ENCODE measurements around the gene GMPPB.
A peak's percentile ranks its signal among the peaks of the same experiment; 100 is the strongest.

Gene GMPPB

GRCh38 chr3:49724586-49724985 is 835 bp upstream of the GMPPB start:
- H3K9me2 ChIP-seq (replicated peaks; ENCODE audit: insufficient read depth, low read length) = no peaks in the 10 kb centered on the region
- peak overlapping the region; percentile 74 for H3K4me3 ChIP-seq (ENCODE audit: insufficient read depth, low read length, poor library complexity, severe bottlenecking)
- no peaks in the 10 kb centered on the region for H3K9me3 ChIP-seq (ENCODE audit: insufficient read depth, low read length)
- H3K9ac ChIP-seq (ENCODE audit: low read length) = peak overlapping the region; percentile 100
- H3K36me3 ChIP-seq (ENCODE audit: low read length) = no peaks in the 10 kb centered on the region
- H3K79me2 ChIP-seq (ENCODE audit: insufficient read depth, low read length) = 0 out of 2 replicates have a peak, but pooled peaks cover 3% of the 10 kb centered on the region
- peak overlapping the region; percentile 99 for H3K4me2 ChIP-seq (ENCODE audit: low read depth, low read length, poor library complexity, severe bottlenecking)
- peaks cover 18% of the 10 kb centered on the region for H3F3A ChIP-seq (ENCODE audit: insufficient read depth)
- peak overlapping the region; percentile 89 for H2AFZ ChIP-seq (ENCODE audit: low read depth, low read length, severe bottlenecking)
- H3K27ac ChIP-seq (ENCODE audit: low read depth, low read length) = peak overlapping the region; percentile 79
- TF ChIP-seq CTCF (IDR thresholded peaks at IDR 0.05; ENCODE audit: insufficient read depth, low read length, poor library complexity, severe bottlenecking) (no peak), EZH2phosphoT487 (conservative IDR thresholded peaks at IDR 0.05; ENCODE audit: low read length) (no peak)
- H4K20me1 ChIP-seq (ENCODE audit: low read depth, low read length) = no peaks in the 10 kb centered on the region
- no peaks in the 10 kb centered on the region for H3K27me3 ChIP-seq (ENCODE audit: low read length)

- Histone ChIP-seq H3K79me2 (ENCODE audit: insufficient read depth, low read length) (0 out of 2 replicates have a peak, but pooled peaks cover 3% of the 10 kb centered on the region), H3K4me3 (ENCODE audit: insufficient read depth, low read length, poor library complexity, severe bottlenecking) (peak overlapping the region; percentile 96), H3F3A (ENCODE audit: insufficient read depth) (peaks cover 18% of the 10 kb centered on the region), H4K20me1 (ENCODE audit: low read depth, low read length) (no peaks in the 10 kb centered on the region), H3K27me3 (ENCODE audit: low read length) (no peaks in the 10 kb centered on the region), H3K9me3 (ENCODE audit: insufficient read depth, low read length) (no peaks in the 10 kb centered on the region), H3K36me3 (ENCODE audit: low read length) (no peaks in the 10 kb centered on the region), H3K9ac (ENCODE audit: low read length) (peak overlapping the region; percentile 100), H3K27ac (ENCODE audit: low read depth, low read length) (peak overlapping the region; percentile 70), H3K9me2 (replicated peaks; ENCODE audit: insufficient read depth, low read length) (no peaks in the 10 kb centered on the region), H3K4me2 (ENCODE audit: low read depth, low read length, poor library complexity, severe bottlenecking) (peak overlapping the region; percentile 70), H2AFZ (ENCODE audit: low read depth, low read length, severe bottlenecking) (no peak overlapping the region)
- TF ChIP-seq EZH2phosphoT487 (conservative IDR thresholded peaks at IDR 0.05; ENCODE audit: low read length) (no peak), CTCF (IDR thresholded peaks at IDR 0.05; ENCODE audit: insufficient read depth, low read length, poor library complexity, severe bottlenecking) (no peak)
Measured at GRCh38 chr3:49723296-49723627, 489 bp downstream of the GMPPB start.

GRCh38 chr3:49722896-49723295 is 855 bp downstream of the GMPPB start:
- Histone ChIP-seq H2AFZ (ENCODE audit: low read depth, low read length, severe bottlenecking) (no peak overlapping the region), H3F3A (ENCODE audit: insufficient read depth) (peaks cover 18% of the 10 kb centered on the region), H3K9me3 (ENCODE audit: insufficient read depth, low read length) (no peaks in the 10 kb centered on the region), H3K9ac (ENCODE audit: low read length) (peak overlapping the region; percentile 100), H4K20me1 (ENCODE audit: low read depth, low read length) (no peaks in the 10 kb centered on the region), H3K79me2 (ENCODE audit: insufficient read depth, low read length) (0 out of 2 replicates have a peak, but pooled peaks cover 3% of the 10 kb centered on the region), H3K27me3 (ENCODE audit: low read length) (no peaks in the 10 kb centered on the region), H3K27ac (ENCODE audit: low read depth, low read length) (peak overlapping the region; percentile 70), H3K4me2 (ENCODE audit: low read depth, low read length, poor library complexity, severe bottlenecking) (peak overlapping the region; percentile 70), H3K4me3 (ENCODE audit: insufficient read depth, low read length, poor library complexity, severe bottlenecking) (peak overlapping the region; percentile 96), H3K36me3 (ENCODE audit: low read length) (no peaks in the 10 kb centered on the region), H3K9me2 (replicated peaks; ENCODE audit: insufficient read depth, low read length) (no peaks in the 10 kb centered on the region)
- TF ChIP-seq CTCF (IDR thresholded peaks at IDR 0.05; ENCODE audit: insufficient read depth, low read length, poor library complexity, severe bottlenecking) = no peak
- no peak for TF ChIP-seq EZH2phosphoT487 (conservative IDR thresholded peaks at IDR 0.05; ENCODE audit: low read length)

Data from SU-DHL-6 (cell line).